GM19351 (cell line): ENCODE results near the gene CCNT1.
"Not testable (repeated sequence)": the region's sequence is repeated elsewhere in the genome, so short reads cannot be mapped to it uniquely, and the experiment has no call there.

Experiments used
- ATAC-seq: cut with Tn5 transposase; IDR thresholded peaks from one replicate; pipeline ENCODE4 v1.9.1; 2021; ENCODE audit warnings: mild to moderate bottlenecking, moderate library complexity; ENCODE audit not compliant: unreplicated experiment

CCNT1 gene

DNA sequence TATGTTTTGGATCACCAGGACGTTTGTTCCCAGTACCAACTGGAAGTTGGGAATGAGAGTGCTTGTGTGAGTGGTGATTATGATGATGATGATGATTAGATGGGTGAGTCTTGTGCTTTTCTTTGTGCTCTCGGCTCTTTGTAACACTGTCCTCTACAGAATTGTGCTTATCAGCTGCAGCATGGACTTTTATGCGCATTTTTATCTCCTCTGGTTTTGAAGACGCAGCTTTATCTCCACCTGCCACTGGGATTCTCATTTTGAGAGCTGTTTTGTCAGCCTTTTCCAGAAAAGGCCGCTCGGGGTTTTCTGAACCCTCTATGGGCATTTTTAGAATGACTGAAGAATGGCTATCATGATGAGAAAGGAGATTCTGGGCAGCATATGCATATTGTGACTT is 22.9 kb downstream of the CCNT1 start:
- ATAC-seq, result no peak

- no peak for ATAC-seq
Measured at GRCh38 chr12:48691826-48692487, 24.6 kb downstream of the CCNT1 start.

DNA sequence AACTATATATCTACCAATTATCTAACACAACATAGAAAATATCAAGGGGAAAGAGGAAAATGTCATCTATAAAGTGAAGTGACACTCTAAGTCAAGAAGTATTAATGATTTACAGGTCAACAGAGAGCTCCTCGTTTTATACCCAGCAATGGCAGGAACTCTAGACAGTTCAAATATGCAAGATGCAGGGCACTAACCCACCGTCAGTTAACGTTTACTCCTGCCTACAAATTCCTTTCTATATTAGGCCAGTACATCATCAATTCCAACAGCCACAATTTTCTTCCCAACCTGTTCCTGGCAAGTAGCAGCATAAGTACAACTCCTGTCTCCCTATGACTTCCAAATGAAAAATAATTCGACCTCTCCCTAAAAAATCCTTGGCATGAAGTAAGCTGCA is 25.5 kb downstream of the CCNT1 start:
- no peak for ATAC-seq

DNA sequence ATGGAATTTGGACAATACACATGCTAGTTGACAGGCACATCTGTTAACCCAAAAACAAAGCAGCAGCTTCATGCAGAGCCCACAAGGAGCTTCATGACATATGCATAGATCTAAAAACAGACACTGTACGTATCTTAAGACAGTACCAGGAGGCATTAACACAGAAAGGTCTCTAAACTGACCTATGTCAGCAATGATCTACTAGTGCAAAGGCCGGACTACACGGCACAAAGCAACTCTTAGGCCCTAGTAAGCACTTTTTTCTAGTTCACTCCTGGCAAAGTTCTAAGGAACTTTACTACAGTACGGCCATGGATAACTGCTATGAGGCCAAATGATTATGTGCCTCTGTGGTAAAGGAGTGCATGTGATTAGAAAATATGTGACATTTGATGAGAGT is 26.1 kb downstream of the CCNT1 start:
- no peak for ATAC-seq

GRCh38 chr12:48688836-48689235 is 27.7 kb downstream of the CCNT1 start:
- ATAC-seq, result no peak

DNA sequence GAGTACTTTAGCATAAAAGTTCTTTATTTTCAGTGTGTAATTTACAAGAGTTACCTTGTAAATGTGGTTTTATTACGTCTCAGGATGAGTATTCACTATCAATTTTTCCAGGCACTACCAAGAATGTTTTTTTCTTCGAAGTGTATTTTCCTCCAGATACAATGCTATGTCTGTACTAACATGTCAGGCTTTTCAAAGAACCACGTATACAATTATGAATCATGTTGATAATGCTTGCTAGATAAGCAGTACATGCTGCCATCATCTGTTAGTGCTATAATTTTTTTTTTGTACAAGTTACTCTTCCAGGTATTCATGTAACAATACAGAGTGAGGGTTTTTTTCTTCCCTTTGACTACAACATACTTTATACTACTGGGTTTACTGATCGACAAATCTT is 28.9 kb downstream of the CCNT1 start:
- ATAC-seq, result no peak

DNA sequence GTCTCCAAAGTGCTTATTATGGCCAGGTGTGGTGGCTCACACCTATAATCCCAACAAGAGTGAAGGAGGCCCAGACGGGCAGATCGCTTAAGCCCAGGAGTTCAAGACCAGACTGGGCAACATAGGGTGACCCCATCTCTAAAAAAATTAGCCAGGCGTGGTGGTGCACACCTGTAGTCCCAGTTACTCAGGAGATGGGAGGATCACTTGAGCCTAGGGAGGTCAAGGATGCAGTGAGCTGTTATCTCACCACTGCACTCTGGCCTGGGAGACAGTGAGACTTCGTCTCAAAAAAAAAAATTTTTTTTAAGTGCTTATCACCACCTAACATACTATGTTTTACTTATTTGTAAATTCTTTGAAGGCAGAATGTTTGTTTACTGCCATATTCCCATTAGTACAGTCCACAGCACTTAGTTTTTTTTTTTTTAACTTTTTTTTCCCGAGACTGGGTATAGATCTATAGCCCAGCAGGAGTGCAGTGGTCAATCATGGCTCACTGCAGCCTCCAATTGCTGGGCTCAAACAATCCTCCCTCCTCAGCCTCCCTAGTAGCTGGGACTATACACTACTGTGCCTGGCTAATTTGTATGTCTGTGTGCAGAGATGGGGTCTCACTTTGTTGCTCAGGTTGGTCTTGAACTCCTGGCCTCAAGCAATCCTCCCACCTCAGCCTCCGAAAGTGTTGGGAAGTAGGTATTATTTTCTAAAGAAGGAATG is 29.7 kb downstream of the CCNT1 start:
- no peak for ATAC-seq

- no peak for ATAC-seq
Measured at GRCh38 chr12:48686037-48686595, 30.4 kb downstream of the CCNT1 start.

GRCh38 chr12:48683534-48683933 is 33.0 kb downstream of the CCNT1 start:
- no peak for ATAC-seq

DNA sequence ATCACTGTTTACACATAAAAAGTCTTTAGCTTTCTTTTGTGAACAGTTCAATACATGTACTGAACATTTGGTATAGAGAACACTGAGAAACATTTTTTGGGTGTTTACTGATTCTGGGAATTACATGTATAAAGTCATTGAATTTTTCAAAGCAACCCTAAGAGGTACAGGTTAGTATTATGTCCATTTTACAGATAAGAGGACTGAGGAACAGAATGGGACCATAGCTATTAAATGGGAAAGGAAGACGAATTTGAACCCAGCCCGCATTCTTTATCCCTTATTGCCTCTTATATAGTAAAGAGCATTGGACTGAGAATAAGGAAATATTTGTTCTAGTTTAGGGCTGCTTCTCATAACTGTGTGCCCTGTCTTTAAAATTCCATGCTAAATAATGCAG is 33.6 kb downstream of the CCNT1 start:
- no peak for ATAC-seq

GRCh38 chr12:48682533-48682905 is 34.0 kb downstream of the CCNT1 start:
- ATAC-seq, result peak; percentile 3

DNA sequence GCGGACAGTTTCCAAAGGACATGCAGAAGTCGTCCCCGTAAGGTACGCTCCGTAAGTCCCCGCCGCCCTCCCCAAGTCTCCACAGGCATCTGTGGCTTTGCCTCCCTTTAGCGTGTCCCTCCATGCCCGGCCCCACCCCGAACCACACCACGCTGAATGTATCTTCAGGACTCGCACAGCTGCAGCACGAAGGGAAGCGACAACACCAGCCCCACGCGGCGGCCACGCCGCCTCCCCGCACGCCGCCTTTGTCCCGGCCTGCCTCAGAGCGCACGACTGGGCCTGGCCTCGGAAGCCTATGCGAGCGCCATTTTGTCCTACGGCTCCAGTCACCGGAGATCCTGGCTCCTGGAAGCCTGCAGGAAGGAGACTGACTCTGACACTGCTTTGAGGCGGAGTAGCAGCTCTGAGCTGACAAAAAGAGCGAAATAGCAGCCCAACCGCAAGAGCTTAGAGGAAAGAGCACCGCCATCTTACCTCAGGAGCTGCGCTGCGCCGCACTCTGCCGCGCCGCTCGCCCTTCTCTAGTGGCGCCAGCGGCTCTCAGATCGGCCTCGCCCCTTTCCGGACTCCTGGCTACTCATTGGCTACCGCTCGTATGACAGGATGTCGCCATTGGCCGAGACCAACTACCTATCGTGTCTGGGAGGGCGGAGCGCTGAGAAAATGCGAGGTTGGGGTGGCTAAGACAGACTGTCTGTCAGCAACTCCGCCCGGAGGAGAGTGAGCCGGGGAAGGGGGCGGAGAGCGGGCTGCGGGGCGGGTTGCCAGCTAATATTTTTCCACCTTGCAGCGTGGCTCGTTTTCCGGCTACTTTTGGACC is 34.6 kb downstream of the CCNT1 start, which contains the start of gene KANSL2:
TSS of gene KANSL2 (minus strand) at position 529 of the 823 bp plus-strand sequence. CDS start 606 bp downstream, outside the sequence.
- ATAC-seq, result peak; percentile 99

GRCh38 chr12:48681399-48681709 is 35.2 kb downstream of the CCNT1 start:
- ATAC-seq, result no peak

DNA sequence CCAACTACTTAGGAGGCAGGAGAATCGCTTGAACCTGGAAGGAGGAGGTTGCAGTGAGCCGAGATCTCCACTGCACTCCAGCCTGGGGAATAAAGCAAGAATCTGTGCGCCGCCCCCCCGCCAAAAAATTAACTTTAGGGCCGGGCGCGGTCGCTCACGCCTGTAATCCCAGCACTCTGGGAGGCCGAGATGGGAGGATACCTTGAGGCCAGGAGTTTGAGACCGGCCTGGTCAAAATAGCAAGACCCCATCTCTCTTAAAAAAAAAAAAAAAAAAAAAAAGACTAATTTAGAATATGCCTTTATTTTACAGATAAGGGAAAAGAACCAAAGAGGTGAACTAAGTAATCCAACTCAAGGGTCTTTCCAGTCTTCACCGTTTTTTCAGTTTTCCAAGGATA is 35.6 kb downstream of the CCNT1 start:
- no peak for ATAC-seq

DNA sequence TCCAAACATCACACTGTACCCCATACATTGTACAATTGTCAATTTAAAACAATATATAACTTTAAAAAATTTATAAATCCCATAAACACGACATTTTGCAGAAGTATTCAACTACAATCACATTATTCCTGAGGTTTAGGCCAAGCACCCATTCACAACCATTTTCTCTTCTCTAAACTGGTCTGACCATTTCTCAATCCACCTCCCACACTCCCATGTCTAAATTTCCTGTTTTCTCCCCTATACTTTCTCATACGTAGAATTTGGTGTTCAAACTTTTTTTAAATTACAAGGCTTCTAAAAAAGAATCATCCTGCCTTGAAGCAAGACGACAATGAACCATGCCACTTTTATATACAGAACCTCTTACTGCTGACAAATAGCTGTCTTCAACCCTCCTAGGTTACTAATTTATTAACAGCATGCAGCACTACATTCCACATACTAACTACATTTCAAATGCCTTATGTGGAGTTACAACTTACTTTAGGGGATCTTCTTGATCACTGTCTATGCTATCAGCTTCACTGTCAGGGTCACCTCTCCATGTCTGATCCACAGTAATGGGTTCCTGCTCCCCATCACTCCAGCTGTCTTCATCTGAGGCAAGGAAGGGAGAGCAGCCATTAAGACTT is 37.8 kb downstream of the CCNT1 start:
- no peak for ATAC-seq

- no peak for ATAC-seq
Measured at GRCh38 chr12:48671231-48671856, 45.2 kb downstream of the CCNT1 start.

DNA sequence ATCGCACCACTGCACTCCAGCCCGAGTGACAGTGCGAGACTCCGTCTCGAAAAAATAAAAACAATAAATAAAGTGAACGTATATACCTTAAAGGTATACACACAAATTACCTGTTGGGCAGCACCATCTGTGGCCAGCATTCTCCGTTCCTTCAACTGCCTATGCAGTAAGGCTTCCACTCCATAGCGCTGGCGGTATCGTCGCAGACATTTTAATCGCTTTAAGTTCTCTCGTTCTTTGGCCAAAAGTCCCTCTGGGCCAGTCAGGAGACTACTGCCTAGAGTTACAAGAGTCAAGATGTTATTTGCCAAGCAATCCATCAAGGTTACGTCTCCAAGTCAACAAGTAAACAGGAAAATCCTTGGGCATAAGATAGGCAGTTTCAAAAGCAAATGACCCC is 47.5 kb downstream of the CCNT1 start:
- no peak for ATAC-seq

DNA sequence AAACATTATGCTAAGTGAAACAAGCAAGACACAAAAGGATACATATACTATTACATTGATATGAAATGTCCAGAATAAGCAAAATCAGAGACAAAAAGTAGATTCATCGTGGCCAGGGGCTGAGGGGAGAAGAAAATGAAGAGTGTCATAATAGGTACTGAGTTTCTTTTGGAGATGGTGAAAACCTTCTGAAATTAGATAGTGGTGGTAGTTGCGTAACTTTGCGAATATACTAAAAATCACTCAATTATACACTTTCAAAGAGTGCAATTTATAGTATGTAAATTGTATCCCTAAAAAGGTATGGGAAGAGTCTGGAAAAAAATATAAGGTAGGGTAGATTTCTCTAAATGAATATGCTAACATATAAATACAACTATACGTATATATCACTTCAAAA is 56.6 kb downstream of the CCNT1 start:
- ATAC-seq, result no peak

DNA sequence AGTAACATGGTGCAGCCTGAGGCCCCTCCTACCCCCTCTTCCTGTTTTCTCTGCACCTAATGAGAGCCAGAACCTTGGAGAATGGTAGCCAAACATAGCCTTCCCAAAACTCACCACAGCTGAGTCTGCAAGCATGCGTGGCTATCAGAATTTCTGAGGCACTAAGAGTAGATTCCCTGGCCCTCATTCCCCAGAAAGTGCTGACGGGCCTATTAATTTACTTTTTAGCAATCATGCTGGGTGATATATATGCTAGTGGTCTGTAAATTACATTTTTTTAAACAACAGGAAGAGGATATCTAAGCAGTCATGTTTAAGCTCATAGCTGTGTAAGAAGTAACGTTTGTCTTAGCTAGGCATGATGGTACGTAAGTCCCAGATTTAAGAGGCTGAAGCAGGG is 64.8 kb downstream of the CCNT1 start:
- no peak for ATAC-seq

DNA sequence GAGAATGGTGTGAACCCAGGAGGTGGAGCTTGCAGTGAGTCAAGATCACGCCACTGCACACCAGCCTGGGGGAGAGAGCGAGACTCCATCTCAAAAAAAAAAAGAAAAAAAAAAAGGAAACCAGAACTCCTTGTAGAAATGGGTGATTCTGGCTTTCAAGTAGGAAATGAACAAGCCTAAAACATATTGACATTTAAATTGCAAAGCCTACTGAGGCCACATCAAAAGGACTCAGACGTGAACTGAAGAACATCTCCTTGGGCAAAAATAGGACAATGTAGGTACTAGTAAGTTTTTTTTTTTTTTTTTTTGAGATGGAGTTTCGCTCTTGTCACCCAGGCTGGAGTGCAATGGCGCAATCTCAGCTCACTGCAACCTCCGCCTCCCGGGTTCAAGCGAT is 71.2 kb downstream of the CCNT1 start:
- not testable (repeated sequence) for ATAC-seq

DNA sequence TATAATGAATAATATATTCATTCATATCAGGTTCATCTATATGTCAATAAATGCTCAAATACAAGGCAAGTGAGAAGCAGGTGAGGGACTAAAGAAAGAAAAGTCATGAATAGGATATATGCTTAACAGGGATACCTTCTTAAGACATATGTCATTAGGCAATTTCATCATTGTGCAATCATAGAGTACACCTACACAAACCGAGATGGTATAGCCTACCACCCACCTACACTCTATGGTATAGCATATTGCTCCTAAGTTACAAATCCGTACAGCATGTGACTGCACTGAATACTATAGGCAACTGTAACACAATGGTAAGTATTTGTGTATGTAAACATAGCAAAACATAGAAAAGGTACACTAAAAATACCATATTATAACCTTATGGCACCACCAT is 73.5 kb downstream of the CCNT1 start:
- no peak for ATAC-seq
